ENCODE results near the gene MSL1. TPM values are rescaled to one million over a fixed set of nuclear protein-coding genes. Genes with fewer than 3 reads are reported as not detected.

MSL1 gene
- total RNA-seq, 1 donor from 2014 or later, result 59.7 TPM

- DNase-seq (ENCODE audit: low spot score), result peak; percentile 8
Observed at GRCh38 chr17:40091691-40092397, 29.9 kb upstream of the MSL1 start.

GRCh38 chr17:40092581-40092980, 29.2 kb upstream of the MSL1 start:
- DNase-seq (ENCODE audit: low spot score), result no peak

- peak; percentile 5 for DNase-seq (ENCODE audit: low spot score)
Observed at GRCh38 chr17:40093005-40093579, 28.7 kb upstream of the MSL1 start.

- DNase-seq (ENCODE audit: low spot score), result no peak
Observed at GRCh38 chr17:40093580-40094201, 28.1 kb upstream of the MSL1 start.

GRCh38 chr17:40094874-40095273, 26.9 kb upstream of the MSL1 start:
- DNase-seq (ENCODE audit: low spot score), result no peak

- no peak for DNase-seq (ENCODE audit: low spot score)
Observed at GRCh38 chr17:40095351-40095943, 26.3 kb upstream of the MSL1 start.

- no peak for DNase-seq (ENCODE audit: low spot score)
Observed at GRCh38 chr17:40095944-40096791, 25.6 kb upstream of the MSL1 start.

- no peak for DNase-seq (ENCODE audit: low spot score)
Observed at GRCh38 chr17:40097087-40097486, 24.7 kb upstream of the MSL1 start.

- no peak for DNase-seq (ENCODE audit: low spot score)
Observed at GRCh38 chr17:40097931-40098845, 23.6 kb upstream of the MSL1 start.

GRCh38 chr17:40098846-40099618, 22.7 kb upstream of the MSL1 start:
- DNase-seq (ENCODE audit: low spot score), result peak; percentile 97

- no peak for DNase-seq (ENCODE audit: low spot score)
Observed at GRCh38 chr17:40099619-40100418, 22.0 kb upstream of the MSL1 start.

GRCh38 chr17:40100419-40100668, 21.4 kb upstream of the MSL1 start, which contains the start of gene NR1D1:
Gene NR1D1 (minus strand): TSS chr17:40100589. CDS start chr17:40100094, 495 bp downstream.
- no peak for DNase-seq (ENCODE audit: low spot score)

GRCh38 chr17:40100669-40101366, 21.0 kb upstream of the MSL1 start:
- peak; percentile 99 for DNase-seq (ENCODE audit: low spot score)

- no peak for DNase-seq (ENCODE audit: low spot score)
Observed at GRCh38 chr17:40101367-40102210, 20.2 kb upstream of the MSL1 start.

GRCh38 chr17:40103071-40103661, 18.6 kb upstream of the MSL1 start:
- no peak for DNase-seq (ENCODE audit: low spot score)

- DNase-seq (ENCODE audit: low spot score), result no peak
Observed at GRCh38 chr17:40103688-40104087, 18.1 kb upstream of the MSL1 start.

Measured in umbilical cord (tissue), 2 donors.